GM18508 (cell line): ENCODE measurements around the gene BATF.
A peak's percentile ranks its signal among the peaks of the same experiment; 100 is the strongest.

Experiments
- ATAC-seq: cut with Tn5 transposase; IDR thresholded peaks from one replicate; pipeline ENCODE4 v1.9.1; 2021; ENCODE audit warnings: moderate number of reproducible peaks; ENCODE audit not compliant: insufficient read depth, unreplicated experiment

BATF gene

DNA sequence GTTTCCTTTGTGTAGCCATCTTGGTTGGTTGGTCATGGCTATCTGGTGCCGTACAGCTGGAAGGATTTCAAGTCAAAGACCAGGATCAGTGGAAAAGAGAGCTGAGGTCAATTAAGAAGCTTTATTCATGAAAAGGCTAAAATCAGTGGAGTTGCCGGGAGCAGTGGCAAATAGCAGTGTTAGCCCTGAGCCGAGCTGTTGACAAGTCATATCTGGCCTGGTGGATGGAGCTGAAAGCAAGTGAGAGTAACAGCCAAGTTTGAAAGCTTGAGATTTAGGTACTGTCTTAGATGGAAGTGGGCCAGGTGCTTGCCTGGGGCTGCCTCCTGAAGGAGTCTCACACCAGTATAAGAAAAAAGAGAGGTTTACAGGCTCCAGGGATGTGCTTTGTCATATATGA lies 9.0 kb downstream of the BATF start:
- no peak for ATAC-seq

- no peak for ATAC-seq
Measured at GRCh38 chr14:75531660-75532317, 9.5 kb downstream of the BATF start.

GRCh38 chr14:75533791-75534555 lies 11.7 kb downstream of the BATF start:
- no peak for ATAC-seq

GRCh38 chr14:75535164-75535898 lies 13.1 kb downstream of the BATF start:
- ATAC-seq = no peak

GRCh38 chr14:75537071-75537470 lies 14.8 kb downstream of the BATF start:
- ATAC-seq = no peak

- no peak for ATAC-seq
Measured at GRCh38 chr14:75539162-75539560, 16.9 kb downstream of the BATF start.

- peak; percentile 43 for ATAC-seq
Measured at GRCh38 chr14:75539561-75540478, 17.6 kb downstream of the BATF start.

GRCh38 chr14:75540479-75540851 lies 18.2 kb downstream of the BATF start:
- ATAC-seq = no peak

DNA sequence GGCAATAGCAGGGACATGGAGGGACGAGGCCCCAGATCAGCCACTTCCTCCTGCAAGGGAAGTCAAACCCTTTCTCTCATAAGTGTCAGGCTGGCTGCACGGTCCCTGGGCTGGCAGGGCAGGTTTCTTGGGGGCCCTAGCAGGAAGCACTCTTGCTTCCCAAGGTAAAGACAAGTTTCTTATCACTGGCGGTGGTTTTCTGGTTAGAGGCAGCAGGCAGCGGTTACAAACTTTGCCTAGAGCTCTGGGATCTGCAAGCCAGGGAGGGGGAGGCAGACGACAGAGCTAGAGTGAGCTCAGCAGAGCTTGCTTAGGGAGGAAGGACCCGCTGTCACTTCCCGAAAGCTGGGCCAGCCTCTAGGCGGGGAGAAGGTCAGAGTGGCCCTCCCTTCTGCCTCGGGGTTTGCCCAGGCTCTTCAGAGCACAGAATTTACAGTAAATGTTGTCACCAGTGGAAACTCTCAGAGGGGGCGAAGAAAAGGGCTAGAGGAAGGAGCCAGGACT lies 20.4 kb downstream of the BATF start:
- no peak for ATAC-seq

DNA sequence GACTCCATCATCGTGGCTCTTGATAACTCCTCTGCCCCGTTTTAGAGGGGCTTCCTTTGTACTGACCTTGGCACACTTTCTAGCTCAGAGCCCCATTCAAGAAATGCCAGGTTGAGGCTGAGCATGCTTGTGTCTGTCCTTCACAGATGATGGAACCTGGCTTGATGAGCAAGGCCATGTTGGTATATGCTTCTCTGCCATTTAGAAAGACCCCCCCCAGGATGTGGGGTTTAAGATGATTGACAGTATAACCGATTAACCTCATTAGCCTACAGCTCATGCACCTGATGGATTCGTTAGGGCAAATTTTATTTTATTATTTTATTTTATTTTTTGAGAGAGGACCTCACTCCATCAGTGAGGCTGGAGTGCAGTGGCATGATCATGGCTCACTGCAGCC lies 21.0 kb downstream of the BATF start:
- no peak for ATAC-seq

GRCh38 chr14:75543786-75544185 lies 21.5 kb downstream of the BATF start:
- no peak for ATAC-seq

- ATAC-seq = no peak
Measured at GRCh38 chr14:75545907-75546306, 23.6 kb downstream of the BATF start.

DNA sequence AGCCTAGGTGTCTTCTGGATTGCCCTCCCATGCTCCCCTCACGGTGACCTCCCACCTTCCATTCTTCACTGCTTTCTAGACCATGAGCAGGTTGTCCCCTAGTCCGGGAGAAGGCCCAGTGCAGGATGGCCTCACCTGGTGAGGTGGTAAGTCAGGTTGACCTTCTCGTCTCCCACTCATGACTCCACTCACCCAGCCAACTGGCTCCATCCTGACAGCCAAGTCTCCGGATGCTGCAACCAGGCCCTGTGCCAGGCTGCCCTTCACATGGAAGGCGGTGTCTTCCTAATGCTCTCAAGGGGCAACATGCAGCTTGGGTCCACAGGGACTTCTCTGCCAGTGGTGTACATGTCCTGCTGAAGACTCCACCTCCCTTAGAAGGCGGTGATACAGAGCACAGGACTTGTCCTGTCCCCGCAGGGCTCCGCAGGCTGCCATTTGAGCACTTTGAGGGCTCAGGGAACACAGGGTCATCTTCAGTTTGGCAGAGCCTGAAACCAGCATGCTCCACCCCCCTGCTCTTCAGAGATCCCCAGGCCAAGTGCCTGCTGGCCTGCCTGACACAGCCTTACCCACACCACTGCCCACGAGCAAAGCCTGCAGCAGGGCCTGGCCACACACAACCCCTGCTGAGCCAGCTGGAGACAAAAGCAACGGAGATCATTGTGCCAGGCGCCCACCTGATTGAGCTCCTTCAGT lies 25.4 kb downstream of the BATF start:
- ATAC-seq = no peak

- no peak for ATAC-seq
Measured at GRCh38 chr14:75548544-75548943, 26.3 kb downstream of the BATF start.

DNA sequence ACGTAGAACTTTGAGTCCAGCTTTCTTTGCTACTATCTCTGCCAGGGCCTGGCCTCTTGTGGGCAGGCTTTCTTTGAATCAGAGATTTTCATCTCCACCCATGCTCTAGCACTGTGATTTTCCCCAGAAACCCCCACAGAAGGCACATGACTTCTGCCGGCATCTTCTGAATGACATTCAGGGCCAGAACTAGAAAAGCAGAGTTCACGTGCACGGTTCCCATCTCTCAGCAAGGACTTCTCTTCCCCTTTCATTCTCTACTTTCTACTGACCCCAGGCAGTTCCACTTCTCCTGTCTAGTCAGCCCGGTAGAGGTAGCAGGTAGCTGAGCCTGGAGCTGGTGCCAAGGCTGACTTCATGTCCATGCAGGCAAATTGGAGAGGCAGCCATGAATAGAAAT lies 26.9 kb downstream of the BATF start:
- peak; percentile 65 for ATAC-seq

DNA sequence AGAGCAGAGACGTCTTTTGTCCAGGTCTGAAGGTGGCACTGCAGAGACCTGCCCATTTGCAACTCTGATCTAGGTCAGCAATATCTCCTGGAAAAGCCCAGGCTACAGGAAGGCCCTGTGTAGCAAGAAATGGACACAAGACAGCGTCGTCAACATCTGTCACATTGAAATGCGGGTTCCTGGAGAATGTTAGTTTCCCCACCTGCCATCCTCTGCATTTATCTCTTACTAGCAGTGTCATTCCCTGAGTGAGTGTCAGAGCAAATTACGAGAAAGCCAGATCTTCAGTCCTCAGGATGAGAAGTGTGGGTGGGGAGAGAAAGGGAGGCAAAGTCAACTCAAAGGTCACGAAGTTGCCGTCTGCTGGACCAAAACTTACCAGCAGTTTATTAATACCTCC lies 28.8 kb downstream of the BATF start:
- no peak for ATAC-seq

DNA sequence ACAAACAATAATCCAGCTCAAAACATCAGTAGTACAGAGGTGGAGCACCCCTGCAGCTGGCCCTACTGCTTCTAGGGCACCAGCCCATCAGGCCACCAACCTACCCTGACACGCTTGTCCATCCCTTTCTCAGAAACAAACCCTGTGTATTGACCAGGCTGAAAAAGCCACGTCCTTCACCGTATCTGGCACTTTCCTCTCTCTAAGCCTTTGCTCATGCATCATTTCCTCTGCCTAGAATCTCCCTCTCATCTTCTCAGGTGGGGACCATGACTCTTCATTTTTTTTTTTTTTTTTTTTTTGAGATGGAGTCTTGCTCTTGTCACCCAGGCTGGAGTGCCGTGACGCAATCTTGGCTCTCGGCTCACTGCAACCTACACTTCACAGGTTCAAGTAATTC lies 30.9 kb downstream of the BATF start:
- no peak for ATAC-seq

DNA sequence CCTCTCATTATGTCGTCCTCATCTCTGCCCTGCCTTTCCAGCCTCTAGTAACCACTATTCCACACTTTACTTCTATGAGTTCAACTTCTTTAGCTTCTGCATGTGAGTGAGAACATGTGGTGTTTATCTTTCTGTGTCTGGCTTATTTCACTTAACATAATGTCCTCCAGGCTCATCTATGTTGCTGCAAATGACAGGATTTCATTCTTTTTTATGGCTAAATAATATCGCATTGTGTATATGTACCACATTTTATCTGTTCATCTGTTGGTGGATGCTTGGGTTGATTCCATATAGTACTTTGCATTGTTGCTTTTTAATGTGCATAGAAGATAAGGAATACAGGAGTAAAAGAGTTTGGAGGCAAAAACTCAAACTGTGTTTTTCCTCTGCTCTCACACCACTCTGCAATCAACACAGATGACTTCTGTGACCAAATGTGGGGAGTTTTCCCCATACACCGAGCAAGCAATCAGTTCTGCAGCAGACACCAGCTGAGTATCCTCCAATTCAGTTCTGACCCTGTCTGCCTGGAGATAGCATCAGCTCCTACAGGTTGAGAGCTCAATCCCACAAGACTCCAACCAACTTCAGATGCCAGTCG lies 31.6 kb downstream of the BATF start:
- ATAC-seq = no peak

DNA sequence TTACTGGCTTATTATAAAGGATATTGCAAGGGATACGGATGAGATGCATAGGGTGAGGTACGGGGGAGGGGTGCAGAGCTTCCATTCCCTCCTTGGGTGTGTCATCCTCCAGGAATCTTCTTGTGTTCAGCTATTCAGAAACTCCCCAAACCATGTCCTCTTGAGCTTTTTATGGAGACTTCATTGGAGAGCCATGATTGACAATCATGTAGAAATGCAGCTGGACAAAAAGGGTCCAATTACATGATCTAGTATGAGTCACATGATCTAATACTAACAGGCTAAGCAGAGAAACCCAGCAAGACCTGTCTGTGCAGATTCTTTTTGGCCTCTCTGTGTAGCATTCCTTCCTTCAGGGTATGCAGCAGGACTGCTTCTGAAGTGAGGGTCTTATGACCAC lies 32.2 kb downstream of the BATF start:
- no peak for ATAC-seq
